HEK293 (cell line): ENCODE data around the gene B4GALT4.

Experiments
- CTCF ChIA-PET: fragments of 350-600 bp; formaldehyde crosslinking; extraction: SDS; loops from one replicate; lab custom pipeline; 2021; ENCODE audit warnings: antibody characterized with exemption; lab: Yijun Ruan, JAX
- POLR2A ChIA-PET: fragments of 300-600 bp; formaldehyde crosslinking; extraction: SDS; loops from one replicate; lab custom pipeline; 2020; ENCODE audit warnings: antibody characterized with exemption, inconsistent platforms; lab: Yijun Ruan, JAX
- H3K27ac ChIP-seq: fragments of 200-500 bp; sonication (Bioruptor generic); 2 replicates; pipeline ENCODE4 v1.5.1; 2014; ENCODE audit warnings: low read depth, low read length, control low read depth, inconsistent platforms; ENCODE audit errors: extremely low read depth
- H3K36me3 ChIP-seq, 2 experiments: fragments of 200-500 bp in 1 of 2; sonication (Bioruptor generic) in 1 of 2; 1 replicate in 1 of 2; 2 replicates in 1 of 2; pipeline ENCODE4 v1.5.1; 2014 to 2017; ENCODE audit warnings: inconsistent platforms in 2 of 2, low read length in 2 of 2; ENCODE audit not compliant: control insufficient read depth in 2 of 2, insufficient read depth in 1 of 2
- H3K4me1 ChIP-seq: fragments of 200-500 bp; sonication (Bioruptor generic); 2 replicates; pipeline ENCODE4 v1.5.1; 2014; ENCODE audit warnings: mild to moderate bottlenecking, low read length, inconsistent platforms; ENCODE audit not compliant: control insufficient read depth, insufficient read depth
- H3K4me3 ChIP-seq: 2 replicates; pipeline ENCODE4 v1.5.1; 2011; ENCODE audit warnings: low read depth, mild to moderate bottlenecking, control low read depth, low read length, moderate library complexity
- H3K9me3 ChIP-seq: fragments of 200-500 bp; sonication (Bioruptor generic); 2 replicates; pipeline ENCODE4 v1.5.1; 2014; ENCODE audit warnings: low read depth, low read length, inconsistent platforms; ENCODE audit not compliant: control insufficient read depth, insufficient read depth
- BCL11A ChIP-seq: fragments of 450-650 bp; formaldehyde crosslinking; IDR thresholded peaks from 2 replicates; pipeline ENCODE4 v1.5.1; 2016; ENCODE audit warnings: low read depth, missing biosample characterization, missing genetic modification characterization
- ELK4 ChIP-seq: IDR thresholded peaks from 2 replicates; pipeline ENCODE4 v1.6.1; 2011; ENCODE audit warnings: mild to moderate bottlenecking, low read depth, low read length, borderline replicate concordance
- GLIS2 ChIP-seq: fragments of 450-650 bp; formaldehyde crosslinking; IDR thresholded peaks from 2 replicates; pipeline ENCODE4 v1.5.1; 2016; ENCODE audit warnings: missing biosample characterization, missing genetic modification characterization
- HOXA7 ChIP-seq: sonication (generic); formaldehyde crosslinking; IDR thresholded peaks from 2 replicates; pipeline ENCODE4 v1.8.1; 2022; ENCODE audit warnings: missing genetic modification reagents, borderline replicate concordance
- HOXC10 ChIP-seq: sonication (generic); formaldehyde crosslinking; IDR thresholded peaks from 2 replicates; pipeline ENCODE4 v1.8.1; 2023; ENCODE audit warnings: mild to moderate bottlenecking, missing genetic modification reagents
- KLF1 ChIP-seq: fragments of 450-650 bp; formaldehyde crosslinking; IDR thresholded peaks from 2 replicates; pipeline ENCODE4 v1.5.1; 2016; ENCODE audit warnings: missing biosample characterization, missing genetic modification characterization
- KLF17 ChIP-seq: fragments of 450-650 bp; formaldehyde crosslinking; IDR thresholded peaks from 2 replicates; pipeline ENCODE4 v1.5.1; 2016; ENCODE audit warnings: missing biosample characterization, missing genetic modification characterization
- KLF8 ChIP-seq: fragments of 450-650 bp; formaldehyde crosslinking; IDR thresholded peaks from 2 replicates; pipeline ENCODE4 v1.5.1; 2016; ENCODE audit warnings: missing biosample characterization, missing genetic modification characterization
- MEIS1 ChIP-seq: sonication (generic); formaldehyde crosslinking; IDR thresholded peaks from 2 replicates; pipeline ENCODE4 v1.8.1; 2022; ENCODE audit warnings: missing genetic modification reagents, mild to moderate bottlenecking, borderline replicate concordance
- MYNN ChIP-seq: fragments of 450-650 bp; formaldehyde crosslinking; IDR thresholded peaks from 2 replicates; pipeline ENCODE4 v1.5.1; 2016; ENCODE audit warnings: missing biosample characterization, missing genetic modification characterization, borderline replicate concordance
- SCRT2 ChIP-seq: fragments of 450-650 bp; formaldehyde crosslinking; IDR thresholded peaks from 2 replicates; pipeline ENCODE4 v1.5.1; 2016; ENCODE audit warnings: missing biosample characterization, missing genetic modification characterization
- SETDB1 ChIP-seq: IDR thresholded peaks from one replicate; pipeline ENCODE4 v1.6.1; 2017; ENCODE audit warnings: mild to moderate bottlenecking, low read length, moderate library complexity, mixed read lengths; ENCODE audit not compliant: insufficient read length
- SP2 ChIP-seq: fragments of 450-650 bp; formaldehyde crosslinking; IDR thresholded peaks from 2 replicates; pipeline ENCODE4 v1.5.1; 2016; ENCODE audit warnings: missing biosample characterization, missing genetic modification characterization
- TRIM28 ChIP-seq: IDR thresholded peaks from 2 replicates; pipeline ENCODE4 v1.6.1; 2011; ENCODE audit warnings: low read length, control low read depth, borderline replicate concordance
- TSHZ1 ChIP-seq: fragments of 450-650 bp; formaldehyde crosslinking; IDR thresholded peaks from 2 replicates; pipeline ENCODE4 v1.5.1; 2016; ENCODE audit warnings: missing biosample characterization, missing genetic modification characterization, borderline replicate concordance
- ZNF114 ChIP-seq: fragments of 450-650 bp; formaldehyde crosslinking; IDR thresholded peaks from 2 replicates; pipeline ENCODE4 v1.5.0; 2017; ENCODE audit warnings: missing biosample characterization, missing genetic modification characterization
- ZNF19 ChIP-seq: fragments of 450-650 bp; formaldehyde crosslinking; IDR thresholded peaks from 2 replicates; pipeline ENCODE4; 2016; ENCODE audit warnings: missing biosample characterization, missing genetic modification characterization, low read depth
- ZNF214 ChIP-seq: fragments of 450-650 bp; formaldehyde crosslinking; IDR thresholded peaks from 2 replicates; pipeline ENCODE4 v1.5.1; 2017; ENCODE audit warnings: missing biosample characterization, mild to moderate bottlenecking, missing genetic modification characterization, borderline replicate concordance
- ZNF302 ChIP-seq: fragments of 450-650 bp; formaldehyde crosslinking; IDR thresholded peaks from 2 replicates; pipeline ENCODE4 v1.5.1; 2016; ENCODE audit warnings: missing biosample characterization, missing genetic modification characterization, low read depth
- ZNF335 ChIP-seq: fragments of 450-650 bp; formaldehyde crosslinking; conservative IDR thresholded peaks from 2 replicates; pipeline ENCODE4 v1.5.1; 2016; ENCODE audit warnings: missing biosample characterization, missing genetic modification characterization
- ZNF37A ChIP-seq: fragments of 450-650 bp; IDR thresholded peaks from 2 replicates; pipeline ENCODE4 v1.5.1; 2018; ENCODE audit warnings: missing biosample characterization, missing genetic modification characterization
- ZNF391 ChIP-seq: fragments of 450-650 bp; formaldehyde crosslinking; IDR thresholded peaks from 2 replicates; pipeline ENCODE4 v1.5.1; 2016; ENCODE audit warnings: low read depth, missing biosample characterization, missing genetic modification characterization, borderline replicate concordance
- ZNF423 ChIP-seq: fragments of 450-650 bp; formaldehyde crosslinking; IDR thresholded peaks from 2 replicates; pipeline ENCODE4 v1.5.1; 2016; ENCODE audit warnings: missing biosample characterization, missing genetic modification characterization
- ZNF513 ChIP-seq: fragments of 450-650 bp; IDR thresholded peaks from 2 replicates; pipeline ENCODE4 v1.5.1; 2018; ENCODE audit warnings: missing biosample characterization, missing genetic modification characterization
- ZNF514 ChIP-seq: fragments of 450-650 bp; formaldehyde crosslinking; IDR thresholded peaks from 2 replicates; pipeline ENCODE4 v1.5.1; 2016; ENCODE audit warnings: missing biosample characterization, missing genetic modification characterization
- ZNF549 ChIP-seq: fragments of 450-650 bp; IDR thresholded peaks from 2 replicates; pipeline ENCODE4 v1.5.1; 2018; ENCODE audit warnings: missing biosample characterization, missing genetic modification characterization, mild to moderate bottlenecking, inconsistent platforms, moderate library complexity
- ZNF561 ChIP-seq: fragments of 450-650 bp; IDR thresholded peaks from 2 replicates; pipeline ENCODE4 v1.5.1; 2018; ENCODE audit warnings: missing biosample characterization, missing genetic modification characterization, borderline replicate concordance
- ZNF580 ChIP-seq: fragments of 450-650 bp; formaldehyde crosslinking; IDR thresholded peaks from 2 replicates; pipeline ENCODE4 v1.5.1; 2016; ENCODE audit warnings: missing biosample characterization, missing genetic modification characterization
- ZNF701 ChIP-seq: fragments of 450-650 bp; formaldehyde crosslinking; IDR thresholded peaks from 2 replicates; pipeline ENCODE4 v1.5.1; 2016; ENCODE audit warnings: missing biosample characterization, missing genetic modification characterization
- ZXDB ChIP-seq: fragments of 450-650 bp; formaldehyde crosslinking; IDR thresholded peaks from 2 replicates; pipeline ENCODE4 v1.5.1; 2016; ENCODE audit warnings: missing biosample characterization, missing genetic modification characterization

Gene B4GALT4

GRCh38 chr3:119230745-119231144 lies 9.9 kb downstream of the B4GALT4 start:
- TF ChIP-seq GLIS2, result no peak
- no peak for TF ChIP-seq KLF1
- TF ChIP-seq ZNF37A (tag by site-specific recombination), result no peak
- no peak for TF ChIP-seq ZNF114 (tag by site-specific recombination)
- TF ChIP-seq HOXC10, result no peak
- TF ChIP-seq ZNF514 (tag by site-specific recombination), result no peak
- TF ChIP-seq ELK4, result no peak
- no peak for TF ChIP-seq SP2 (tag by site-specific recombination)
- TF ChIP-seq KLF17 (tag by site-specific recombination), result no peak
- no peak for TF ChIP-seq MEIS1 (CRISPR knock-in tag)
- no peak for TF ChIP-seq ZNF580 (tag by site-specific recombination)
- TF ChIP-seq BCL11A (tag by site-specific recombination), result no peak
- TF ChIP-seq ZNF335 (tag by site-specific recombination), result no peak
- TF ChIP-seq ZNF513 (tag by site-specific recombination), result no peak
- no peak for TF ChIP-seq ZNF549
- no peak for TF ChIP-seq SETDB1
- no peak for TF ChIP-seq ZNF391 (tag by site-specific recombination)
- no peak for TF ChIP-seq ZXDB (tag by site-specific recombination)
- no peak for TF ChIP-seq ZNF19 (tag by site-specific recombination)
- Histone ChIP-seq H3K27ac (no peak overlapping the region), H3K4me1 (no peaks in the 10 kb centered on the region), H3K36me3 (peaks cover 0 to 92% of the 10 kb centered on the region in 2 experiments; a peak in 2 of 3 replicates), H3K4me3 (no peak overlapping the region), H3K9me3 (no peaks in the 10 kb centered on the region)
- ChIA-PET CTCF (interaction anchor here (0.6 to 0.8 kb wide), 2 partner anchors 11 to 267 kb away, joined by 3 to 4 read pairs; partner anchors contain the start of gene TIMMDC1), POLR2A (interaction anchor here (1.9 kb wide), 1 partner anchor 10 kb away, joined by 6 read pairs; the partner anchor contains the start of gene B4GALT4)

- CTCF ChIA-PET, result interaction anchor here (0.8 kb wide), 1 partner anchor 11 kb away, joined by 3 read pairs; no protein-coding TSS in a partner anchor
- no peaks in the 10 kb centered on the region for H3K4me1 ChIP-seq
- peaks cover 0 to 86% of the 10 kb centered on the region in 2 experiments; a peak in 2 of 3 replicates for H3K36me3 ChIP-seq
- H3K9me3 ChIP-seq, result no peaks in the 10 kb centered on the region
- H3K4me3 ChIP-seq, result no peak overlapping the region
- POLR2A ChIA-PET, result interaction anchor here (1.9 kb wide), 1 partner anchor 11 kb away, joined by 6 read pairs; the partner anchor contains the start of gene B4GALT4
- no peak overlapping the region for H3K27ac ChIP-seq
- TF ChIP-seq ZNF561 (no peak), TSHZ1 (no peak), ZNF423 (tag by site-specific recombination) (no peak), ZNF701 (no peak), SCRT2 (tag by site-specific recombination) (no peak), ZXDB (tag by site-specific recombination) (no peak), ZNF302 (tag by site-specific recombination) (no peak), TRIM28 (no peak), KLF8 (tag by site-specific recombination) (no peak), ZNF214 (tag by site-specific recombination) (no peak), HOXA7 (CRISPR knock-in tag) (no peak), MYNN (tag by site-specific recombination) (no peak)
Measured at GRCh38 chr3:119230071-119230470, 10.6 kb downstream of the B4GALT4 start.
